Chondrocyte (in vitro differentiated cells): ENCODE results near the gene WDR77. TPM values are rescaled to one million over a fixed set of nuclear protein-coding genes. Genes with fewer than 3 reads are reported as not detected.

Experiments
- DNase-seq: peaks from one replicate; pipeline ENCODE4 v3.0.0; 2021; ENCODE audit warnings: mixed read lengths, low spot score
- H3K27ac Mint-ChIP-seq: one replicate; pipeline ENCODE4 v1.8.0; 2021; ENCODE audit warnings: mild to moderate bottlenecking, moderate library complexity, mixed read lengths; ENCODE audit not compliant: unreplicated experiment
- H3K27me3 Mint-ChIP-seq: 2 replicates; pipeline ENCODE4 v1.8.0; 2021; ENCODE audit warnings: low read depth, mixed read lengths
- H3K36me3 Mint-ChIP-seq: 2 replicates; pipeline ENCODE4 v1.8.0; 2021; ENCODE audit warnings: low read depth, mixed read lengths
- H3K4me1 Mint-ChIP-seq: 2 replicates; pipeline ENCODE4 v1.8.0; 2021; ENCODE audit warnings: low read depth, mild to moderate bottlenecking, mixed read lengths
- H3K4me3 Mint-ChIP-seq: one replicate; pipeline ENCODE4 v1.8.0; 2021; ENCODE audit warnings: mild to moderate bottlenecking, moderate library complexity, mixed read lengths; ENCODE audit not compliant: unreplicated experiment
- H3K9me3 Mint-ChIP-seq: 2 replicates; pipeline ENCODE4 v1.8.0; 2021; ENCODE audit warnings: low read depth, mixed read lengths
- CTCF ChIP-seq: fragments of 200-600 bp; sonication (generic); IDR thresholded peaks from 2 replicates; pipeline ENCODE4 v1.5.0; 2021; ENCODE audit warnings: antibody characterized with exemption, mild to moderate bottlenecking, moderate library complexity
- total RNA-seq: library from RNA; stranded (reverse); gene quantifications from 3 replicates; pipeline ENCODE4 v1.2.1, GENCODE V29; 2021

The WDR77 gene
- total RNA-seq, 1 donor from 2014 or later, result 19.5 TPM

GRCh38 chr1:111422546-111423391 lies 26.3 kb downstream of the WDR77 start:
- peaks cover 3% of the 10 kb centered on the region for H3K36me3 Mint-ChIP-seq
- H3K4me3 Mint-ChIP-seq, result no peak overlapping the region
- no peak for DNase-seq
- H3K9me3 Mint-ChIP-seq, result no peaks in the 10 kb centered on the region
- H3K27me3 Mint-ChIP-seq, result peaks cover 14% of the 10 kb centered on the region
- no peak overlapping the region for H3K27ac Mint-ChIP-seq
- TF ChIP-seq CTCF, result no peak
- peaks cover 4% of the 10 kb centered on the region for H3K4me1 Mint-ChIP-seq

- H3K36me3 Mint-ChIP-seq, result peaks cover 3% of the 10 kb centered on the region
- peaks cover 4% of the 10 kb centered on the region for H3K4me1 Mint-ChIP-seq
- no peak for DNase-seq
- H3K9me3 Mint-ChIP-seq, result no peaks in the 10 kb centered on the region
- no peak overlapping the region for H3K4me3 Mint-ChIP-seq
- H3K27ac Mint-ChIP-seq, result no peak overlapping the region
- TF ChIP-seq CTCF, result no peak
- H3K27me3 Mint-ChIP-seq, result peaks cover 3% of the 10 kb centered on the region
Measured at GRCh38 chr1:111420377-111420776, 28.7 kb downstream of the WDR77 start.

GRCh38 chr1:111419037-111419436 lies 30.0 kb downstream of the WDR77 start:
- Mint-ChIP-seq H3K9me3 (no peaks in the 10 kb centered on the region), H3K36me3 (peaks cover 3% of the 10 kb centered on the region), H3K27me3 (no peaks in the 10 kb centered on the region), H3K27ac (no peak overlapping the region), H3K4me3 (no peak overlapping the region), H3K4me1 (peaks cover 4% of the 10 kb centered on the region)
- no peak for DNase-seq
- no peak for TF ChIP-seq CTCF

DNA sequence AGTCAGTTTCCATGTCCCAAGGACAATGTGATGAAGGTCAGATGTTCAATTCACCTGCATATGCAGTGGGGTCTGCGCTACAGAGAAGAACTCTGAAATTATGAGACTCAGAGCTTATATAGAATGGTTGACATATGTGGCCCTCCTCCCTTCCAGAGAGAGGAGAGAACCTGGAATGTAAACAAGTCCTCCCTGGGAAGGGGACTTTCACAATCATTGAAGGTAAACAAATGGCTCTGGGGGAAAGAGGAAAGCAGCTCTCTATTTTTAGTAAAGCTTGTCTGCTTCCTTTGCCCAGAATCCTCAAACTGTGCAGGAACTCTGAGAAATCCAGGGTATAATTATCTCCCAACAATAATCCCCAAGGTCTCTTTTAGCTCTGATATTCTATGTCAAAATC lies 31.3 kb downstream of the WDR77 start:
- H3K4me1 Mint-ChIP-seq, result peaks cover 4% of the 10 kb centered on the region
- H3K9me3 Mint-ChIP-seq, result no peaks in the 10 kb centered on the region
- H3K27me3 Mint-ChIP-seq, result no peaks in the 10 kb centered on the region
- peaks cover 3% of the 10 kb centered on the region for H3K36me3 Mint-ChIP-seq
- H3K4me3 Mint-ChIP-seq, result no peak overlapping the region
- TF ChIP-seq CTCF, result no peak
- H3K27ac Mint-ChIP-seq, result no peak overlapping the region
- DNase-seq, result no peak

DNA sequence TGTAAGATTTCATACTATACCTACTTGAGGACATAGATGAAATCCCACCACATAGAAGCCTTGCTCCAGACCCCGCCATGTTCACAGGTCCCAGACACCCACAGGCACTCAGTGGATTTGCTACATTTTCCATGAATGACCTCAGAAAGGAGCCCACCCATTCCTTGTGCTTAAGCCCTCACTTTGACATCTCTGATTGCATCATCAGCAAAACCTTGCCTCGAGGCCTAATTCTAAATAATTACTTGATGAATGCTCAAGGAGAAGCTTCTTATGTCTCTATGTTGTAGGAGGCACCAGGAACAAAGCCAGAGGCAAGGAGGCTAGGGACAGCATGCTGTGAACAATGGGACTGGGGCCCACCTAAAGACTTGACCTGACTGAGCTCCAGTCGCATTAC lies 33.6 kb downstream of the WDR77 start:
- Mint-ChIP-seq H3K36me3 (peaks cover 1% of the 10 kb centered on the region), H3K27ac (no peak overlapping the region), H3K27me3 (no peaks in the 10 kb centered on the region), H3K4me3 (no peak overlapping the region), H3K9me3 (no peaks in the 10 kb centered on the region), H3K4me1 (peaks cover 4% of the 10 kb centered on the region)
- DNase-seq, result no peak
- no peak for TF ChIP-seq CTCF
